GM19328 (cell line): ENCODE results near the gene MYH16.
"Not testable (repeated sequence)": the region's sequence is repeated elsewhere in the genome, so short reads cannot be mapped to it uniquely, and the experiment has no call there.

ENCODE experiments used
- ATAC-seq: cut with Tn5 transposase; IDR thresholded peaks from one replicate; pipeline ENCODE4 v1.9.1; 2021; ENCODE audit warnings: mild to moderate bottlenecking, moderate library complexity; ENCODE audit not compliant: unreplicated experiment

The MYH16 gene

GRCh38 chr7:99301496-99301895, 28.9 kb downstream of the MYH16 start:
- no peak for ATAC-seq

GRCh38 chr7:99305473-99306260, 33.0 kb downstream of the MYH16 start:
- no peak for ATAC-seq

DNA sequence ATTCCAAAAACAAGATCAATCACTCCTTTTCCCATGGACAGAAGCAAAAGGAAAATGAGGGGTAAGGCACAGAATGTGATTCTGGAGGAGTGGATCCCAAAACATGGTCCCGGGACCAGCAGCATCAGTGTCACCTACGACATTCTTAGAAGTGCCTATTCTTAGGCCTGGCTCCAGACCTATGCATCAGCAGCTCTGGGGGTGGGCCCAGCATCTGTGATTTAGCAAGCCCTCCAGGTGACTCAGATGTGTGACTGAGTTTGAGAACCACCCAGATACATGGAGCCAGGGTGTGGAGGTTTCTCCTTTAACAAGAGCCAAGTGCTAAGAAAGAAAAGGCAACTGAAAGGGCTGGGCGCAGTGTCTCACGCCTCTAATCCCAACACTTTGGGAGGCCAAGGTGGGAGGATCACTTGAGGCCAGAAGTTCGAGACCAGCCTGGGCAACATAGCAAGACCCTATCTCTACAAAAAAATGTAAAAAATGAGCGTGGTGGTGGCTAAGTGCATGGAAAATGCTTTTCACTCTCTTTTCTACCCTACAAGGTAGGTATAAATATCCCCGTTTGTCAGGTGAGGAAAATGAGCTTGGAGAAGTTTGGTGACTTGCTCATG, 35.9 kb downstream of the MYH16 start:
- ATAC-seq = no peak

DNA sequence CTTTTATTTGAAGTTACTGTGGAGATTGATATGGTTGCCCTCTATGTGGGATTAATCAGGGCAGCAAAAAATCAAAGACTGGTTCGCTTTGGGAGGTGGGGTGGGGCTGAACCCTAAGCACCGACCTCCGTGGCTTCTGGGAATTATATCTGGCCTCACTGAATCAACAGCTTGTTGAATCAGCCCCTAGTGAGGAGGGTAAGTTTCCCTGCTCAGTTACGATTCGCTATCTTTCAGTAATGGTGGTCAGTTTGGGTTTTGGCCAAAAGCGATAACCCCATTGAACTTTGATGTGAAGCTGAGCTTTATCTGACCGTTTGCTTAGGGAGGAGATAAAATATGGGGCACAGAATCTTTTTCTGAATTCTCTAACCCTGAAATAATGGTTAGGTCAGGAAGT, 36.5 kb downstream of the MYH16 start:
- ATAC-seq = no peak

GRCh38 chr7:99310004-99310403, 37.4 kb downstream of the MYH16 start:
- no peak for ATAC-seq

- no peak for ATAC-seq
Observed at GRCh38 chr7:99311702-99312101, 39.1 kb downstream of the MYH16 start.

GRCh38 chr7:99312316-99313203, 39.9 kb downstream of the MYH16 start:
- ATAC-seq = no peak

DNA sequence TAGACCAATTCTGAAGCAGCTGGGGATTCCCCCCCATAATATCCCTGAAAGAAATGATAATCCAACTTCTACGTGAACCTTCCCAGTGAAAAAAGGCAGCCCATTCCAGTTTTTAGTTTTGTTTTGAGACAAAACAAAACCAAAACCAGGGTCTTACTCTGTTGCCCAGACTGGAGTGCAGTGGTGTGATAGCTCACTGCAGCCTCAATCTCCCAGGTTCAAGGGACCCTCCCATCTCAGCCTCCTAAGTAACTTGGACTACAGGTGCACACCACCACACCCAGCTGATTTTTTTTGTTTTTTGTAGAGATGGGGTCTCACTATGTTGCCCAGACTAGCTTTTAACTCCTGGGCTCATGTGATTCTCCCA, 40.5 kb downstream of the MYH16 start:
- ATAC-seq = no peak

- no peak for ATAC-seq
Observed at GRCh38 chr7:99314504-99314903, 41.9 kb downstream of the MYH16 start.

DNA sequence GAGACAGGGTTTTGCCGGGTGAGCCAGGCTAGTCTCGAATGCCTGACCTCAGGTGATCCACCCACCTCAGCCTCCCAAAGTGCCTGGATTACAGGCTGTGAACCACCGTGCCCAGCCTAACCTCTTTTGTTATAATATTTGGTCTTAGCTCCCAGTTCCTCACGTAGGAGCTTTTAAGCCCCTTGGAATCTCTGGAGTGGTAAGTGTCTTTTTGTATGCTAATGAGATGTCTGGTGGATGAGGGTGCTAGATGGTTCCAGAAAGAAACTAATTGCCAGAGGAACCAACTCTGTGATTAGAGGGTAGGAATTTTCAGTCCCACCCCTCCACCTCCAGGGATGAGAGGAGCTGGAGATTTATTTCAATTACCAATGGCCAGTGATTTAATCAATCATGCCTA, 47.7 kb downstream of the MYH16 start:
- no peak for ATAC-seq

DNA sequence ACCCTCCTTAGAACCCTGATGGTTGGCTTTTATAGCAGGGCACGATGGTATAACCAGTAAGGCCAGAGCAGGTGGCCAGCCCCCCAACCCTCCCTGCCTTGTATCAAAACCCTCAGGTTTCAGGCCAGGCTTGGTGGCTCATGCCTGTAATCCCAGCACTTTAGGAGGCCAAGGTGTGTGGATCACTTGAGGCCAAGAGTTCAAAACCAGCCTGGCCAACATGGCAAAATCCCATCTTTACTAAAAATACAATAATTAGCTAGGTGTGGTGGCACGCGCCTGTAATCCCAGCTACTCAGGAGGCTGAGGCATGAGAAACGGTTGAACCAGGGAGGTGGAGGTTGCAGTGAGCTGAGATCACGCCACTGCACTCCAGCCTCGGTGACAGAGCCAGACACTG, 50.0 kb downstream of the MYH16 start:
- ATAC-seq = not testable (repeated sequence)

DNA sequence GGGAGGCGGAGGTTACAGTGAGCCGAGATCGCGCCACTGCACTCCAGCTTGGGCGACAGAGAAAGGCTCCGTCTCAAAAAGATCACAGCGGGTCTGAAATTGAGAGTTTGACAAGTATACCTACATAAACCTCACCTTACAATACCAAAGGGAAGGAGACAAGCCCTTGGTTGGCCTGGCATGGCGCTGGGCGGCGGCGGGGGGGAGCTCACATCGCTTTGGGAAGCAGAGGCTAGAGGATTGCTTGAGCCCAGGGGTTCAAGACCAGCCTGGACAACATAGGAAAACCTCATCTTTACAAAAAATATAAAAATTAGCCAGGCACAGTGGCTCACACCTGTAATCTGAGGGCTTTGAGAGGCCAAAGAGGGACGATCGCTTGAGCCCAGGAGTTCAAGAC, 51.9 kb downstream of the MYH16 start:
- ATAC-seq = no peak

- ATAC-seq = no peak
Observed at GRCh38 chr7:99325001-99325493, 52.4 kb downstream of the MYH16 start.

DNA sequence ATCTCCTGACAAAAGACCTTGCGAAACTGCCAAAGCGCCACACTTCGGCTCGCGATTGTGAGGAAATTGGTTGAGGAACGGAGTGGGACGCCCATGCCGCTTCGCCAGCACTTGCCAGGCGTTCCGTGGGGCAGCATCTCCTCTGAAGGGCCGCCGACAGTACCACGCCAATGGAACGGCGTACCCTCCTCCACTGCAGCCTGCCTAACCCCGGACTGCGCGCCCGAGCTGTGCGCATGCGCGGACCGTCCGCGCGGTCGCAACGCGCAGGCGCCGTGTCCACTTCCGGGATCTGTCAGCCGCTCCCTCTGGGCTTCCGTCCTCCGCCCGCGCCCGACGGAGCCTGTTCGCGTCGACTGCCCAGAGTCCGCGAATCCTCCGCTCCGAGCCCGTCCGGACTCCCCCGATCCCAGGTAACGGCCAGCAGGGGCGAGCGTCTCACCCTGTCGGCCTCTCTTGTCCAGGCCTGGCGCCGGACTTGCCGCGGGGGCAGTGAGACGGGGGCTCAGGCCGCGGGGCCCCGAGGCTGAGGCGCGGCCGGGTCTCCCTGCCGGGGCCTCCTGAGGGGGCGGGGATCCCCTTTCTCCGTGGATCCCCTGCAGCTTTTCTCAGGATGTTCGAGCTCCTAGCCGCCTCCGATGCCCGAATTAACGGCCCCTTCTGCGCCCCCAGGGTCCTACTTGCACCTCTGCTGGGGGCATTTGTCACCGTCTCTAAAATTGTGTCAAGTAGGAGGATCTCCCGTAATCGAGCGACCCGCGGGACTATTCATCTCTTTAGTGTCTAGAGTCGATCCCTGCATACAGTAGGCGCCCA, 53.2 kb downstream of the MYH16 start, which contains the start of gene ARPC1A:
ARPC1A (plus strand) TSS at position 307 of the 816 bp plus-strand sequence. CDS start 7,456 bp downstream, outside the sequence.
- ATAC-seq = peak; percentile 86

DNA sequence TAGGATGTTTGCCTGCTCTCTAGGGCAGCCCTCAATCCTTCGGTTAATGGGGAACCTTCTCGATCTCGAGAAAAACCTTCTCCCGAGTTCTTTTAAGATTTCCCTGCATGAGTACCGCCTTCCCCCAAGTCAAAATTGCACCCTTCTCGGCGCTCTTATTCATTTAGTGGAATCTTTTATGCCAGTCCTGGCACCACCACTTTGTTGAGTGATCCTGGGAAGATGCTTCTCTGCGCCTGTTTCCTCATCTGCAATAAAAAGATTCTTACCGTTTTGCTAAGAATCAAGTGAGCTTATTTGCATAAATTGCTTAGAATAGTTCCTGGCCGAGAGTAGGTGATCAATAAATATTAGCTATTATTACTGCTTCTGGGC, 53.8 kb downstream of the MYH16 start:
- no peak for ATAC-seq

DNA sequence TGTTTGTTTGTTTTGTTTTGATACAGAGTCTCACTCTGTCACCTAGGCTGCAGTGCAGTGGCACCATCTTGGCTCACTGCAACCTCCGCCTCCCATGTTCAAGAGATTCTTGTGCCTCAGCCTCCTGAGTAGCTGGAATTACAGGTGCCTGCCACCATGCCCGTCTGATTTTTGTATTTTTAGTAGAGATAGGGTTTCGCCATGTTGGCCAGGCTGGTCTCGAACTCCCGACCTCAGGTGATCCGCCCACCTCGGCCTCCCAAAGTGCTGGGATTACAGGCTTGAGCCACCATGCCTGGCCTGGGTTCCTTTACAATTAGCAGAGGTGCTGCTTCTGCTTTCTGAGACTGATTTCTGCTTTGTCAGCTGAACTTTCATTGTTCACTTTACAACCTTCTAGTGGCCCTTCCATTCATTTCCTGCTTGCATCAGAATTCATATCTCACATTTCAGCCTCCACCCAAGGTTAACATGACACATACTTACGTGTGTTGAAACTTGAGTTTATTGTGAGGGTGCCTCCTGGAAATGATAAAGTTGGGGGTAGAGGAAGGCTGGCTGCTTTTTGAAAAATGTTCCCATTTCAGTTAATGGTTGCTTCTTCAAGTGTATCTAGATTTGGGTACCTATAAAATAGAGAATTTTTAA, 57.8 kb downstream of the MYH16 start:
- ATAC-seq = not testable (repeated sequence)

GRCh38 chr7:99331002-99331401, 58.4 kb downstream of the MYH16 start:
- no peak for ATAC-seq

DNA sequence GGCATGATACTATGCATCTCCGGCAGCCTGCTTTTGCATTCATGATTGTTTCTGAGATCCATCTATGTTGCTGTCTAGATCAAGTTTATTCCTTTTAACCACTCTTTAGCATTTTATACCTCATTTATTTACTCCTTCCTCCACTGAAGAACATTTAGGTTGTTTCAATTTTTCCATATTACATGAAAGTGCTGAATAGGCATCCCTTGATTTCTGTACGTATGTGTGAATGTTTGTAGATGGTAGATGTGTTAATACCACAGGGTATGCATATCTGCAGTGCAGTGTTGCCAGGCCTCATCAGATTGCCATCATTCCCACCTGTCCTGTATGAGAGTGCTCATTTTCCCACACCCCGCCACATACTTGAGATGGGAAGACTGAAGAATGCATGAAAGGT, 67.0 kb downstream of the MYH16 start:
- ATAC-seq = no peak

DNA sequence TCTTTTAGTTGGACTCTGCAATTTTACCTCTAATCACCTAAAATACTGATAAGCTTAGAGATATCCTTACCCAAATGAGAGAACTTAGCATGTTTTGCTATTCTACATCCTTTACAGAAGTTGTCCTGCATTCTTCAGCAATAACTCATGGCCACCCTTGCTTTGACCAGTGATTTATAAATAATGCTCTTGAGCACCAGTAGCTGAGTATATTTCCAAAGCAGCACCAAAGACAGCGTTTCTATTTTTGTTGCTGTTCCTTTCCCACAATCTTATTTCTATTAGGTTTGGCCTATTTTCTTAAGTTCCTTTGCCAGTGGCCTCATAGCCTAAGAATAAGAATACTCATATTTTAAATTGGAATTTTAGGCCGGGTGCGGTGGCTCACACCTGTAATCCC, 68.0 kb downstream of the MYH16 start:
- no peak for ATAC-seq

DNA sequence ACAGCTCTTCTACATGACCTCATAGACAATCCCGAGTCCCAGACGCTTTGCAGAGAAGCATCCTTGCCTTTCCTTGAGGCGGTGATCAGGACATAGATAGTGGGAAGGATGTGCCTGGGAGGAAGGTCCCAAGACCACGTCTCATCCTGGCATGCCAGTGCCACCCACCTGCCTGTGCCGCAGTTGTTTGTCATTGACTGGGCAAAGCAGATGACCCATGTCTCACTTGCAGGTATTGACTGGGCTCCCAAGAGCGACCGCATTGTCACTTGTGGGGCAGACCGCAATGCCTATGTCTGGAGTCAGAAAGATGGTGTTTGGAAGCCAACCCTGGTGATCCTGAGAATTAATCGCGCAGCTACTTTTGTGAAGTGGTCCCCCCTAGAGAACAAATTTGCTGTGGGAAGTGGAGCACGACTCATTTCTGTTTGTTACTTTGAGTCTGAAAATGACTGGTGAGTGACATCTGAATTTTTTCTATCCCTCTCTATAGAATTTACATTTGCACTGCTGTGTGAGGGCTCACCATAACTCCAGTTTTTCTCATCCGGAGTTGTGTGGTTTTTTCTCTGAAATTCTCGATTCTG, 71.5 kb downstream of the MYH16 start:
- ATAC-seq = no peak
